SK-N-SH (cell line): Measurements from ENCODE around the gene C19orf12. TPM values are rescaled to one million over a fixed set of nuclear protein-coding genes. Genes with fewer than 3 reads are reported as not detected.

Source experiments
- CTCF ChIA-PET: fragments of 300-600, 350-600 bp; formaldehyde crosslinking; extraction: SDS; loops from one replicate; lab custom pipeline; 2021; lab: Yijun Ruan, JAX
- POLR2A ChIA-PET: fragments of 350-600 bp; sonication (Branson Sonifier 250); formaldehyde crosslinking; extraction: SDS; loops from one replicate; lab custom pipeline; 2020; ENCODE audit warnings: antibody characterized with exemption, inconsistent platforms; lab: Yijun Ruan, JAX
- DNase-seq: peaks from one replicate; pipeline ENCODE4 v3.0.0; 2012
- H2AFZ ChIP-seq: fragments of 200-600 bp; sonication (generic); 2 replicates; pipeline ENCODE4 v1.8.1; 2016; ENCODE audit warnings: antibody characterized with exemption, mild to moderate bottlenecking, low read depth
- H3F3A ChIP-seq: fragments of 200-600 bp; sonication (generic); replicated peaks from 2 replicates; pipeline ENCODE3; 2016; ENCODE audit warnings: antibody characterized with exemption, mild to moderate bottlenecking; ENCODE audit not compliant: insufficient read depth
- H3K27ac ChIP-seq, 2 experiments: fragments of 200-500 bp in 1 of 2; fragments of 200-600 bp in 1 of 2; sonication (Bioruptor generic) in 1 of 2; sonication (generic), shearing (Covaris generic) in 1 of 2; 2 replicates each; pipeline versions ENCODE4 v1.5.1 to v1.6.1; 2014 to 2016; ENCODE audit warnings: low read depth in 2 of 2, inconsistent platforms in 1 of 2, low read length in 1 of 2, mild to moderate bottlenecking in 1 of 2, mixed read lengths in 1 of 2
- H3K27me3 ChIP-seq: fragments of 200-600 bp; sonication (generic), shearing (Covaris generic); 2 replicates; pipeline ENCODE4 v1.6.1; 2016; ENCODE audit warnings: mixed run types; ENCODE audit not compliant: insufficient read depth
- H3K36me3 ChIP-seq, 2 experiments: fragments of 200-500 bp in 1 of 2; fragments of 200-600 bp in 1 of 2; sonication (Bioruptor generic) in 1 of 2; sonication (generic) in 1 of 2; replicated peaks in 1 of 2; 2 replicates each; pipeline versions ENCODE3 to v1.5.1; 2014 to 2016; ENCODE audit warnings: low read length in 1 of 2, mild to moderate bottlenecking in 1 of 2; ENCODE audit not compliant: insufficient read depth in 2 of 2, control insufficient read depth in 1 of 2
- H3K4me1 ChIP-seq, 2 experiments: fragments of 200-500 bp in 1 of 2; fragments of 200-600 bp in 1 of 2; sonication (Bioruptor generic) in 1 of 2; sonication (generic), shearing (Covaris generic) in 1 of 2; 2 replicates each; pipeline versions ENCODE4 v1.5.1 to v1.6.1; 2014 to 2016; ENCODE audit warnings: low read depth in 1 of 2, low read length in 1 of 2, mixed run types in 1 of 2; ENCODE audit not compliant: insufficient read depth in 2 of 2, control insufficient read depth in 1 of 2
- H3K4me2 ChIP-seq: fragments of 200-600 bp; sonication (generic), shearing (Covaris generic); 2 replicates; pipeline ENCODE4 v1.6.1; 2017; ENCODE audit warnings: mixed run types
- H3K4me3 ChIP-seq, 2 experiments: fragments of 200-500 bp in 1 of 2; fragments of 200-600 bp in 1 of 2; sonication (Bioruptor generic) in 1 of 2; sonication (generic), shearing (Covaris generic) in 1 of 2; 2 replicates each; pipeline versions ENCODE4 v1.5.1 to v1.8.1; 2014 to 2016; ENCODE audit warnings: low read depth in 2 of 2, inconsistent platforms in 1 of 2, low read length in 1 of 2, mild to moderate bottlenecking in 1 of 2, mixed read lengths in 1 of 2, moderate library complexity in 1 of 2
- H3K79me2 ChIP-seq: fragments of 200-600 bp; sonication (generic); 2 replicates; pipeline ENCODE4 v1.8.1; 2017; ENCODE audit warnings: mild to moderate bottlenecking; ENCODE audit not compliant: insufficient read depth
- H3K9ac ChIP-seq: fragments of 200-600 bp; sonication (generic); 2 replicates; pipeline ENCODE4 v1.6.1; 2017; ENCODE audit warnings: mixed run types
- H3K9me2 ChIP-seq: fragments of 200-600 bp; sonication (generic); 2 replicates; pipeline ENCODE4 v1.6.1; 2017; ENCODE audit warnings: mixed run types
- H3K9me3 ChIP-seq: fragments of 200-600 bp; sonication (generic); 2 replicates; pipeline ENCODE4 v1.6.1; 2017; ENCODE audit warnings: mixed run types, mild to moderate bottlenecking, moderate library complexity
- H4K20me1 ChIP-seq: fragments of 200-600 bp; sonication (generic); 2 replicates; pipeline ENCODE4 v1.6.1; 2017; ENCODE audit warnings: mild to moderate bottlenecking, mixed run types; ENCODE audit not compliant: insufficient read depth
- CTCF ChIP-seq: fragments of 200-600 bp; sonication (generic); IDR thresholded peaks from 2 replicates; pipeline ENCODE4 v1.6.1; 2017; ENCODE audit warnings: antibody characterized with exemption, mild to moderate bottlenecking, moderate library complexity
- EP300 ChIP-seq, 2 experiments: IDR thresholded peaks; 2 replicates each; pipeline versions ENCODE4 v1.4.0 to v1.6.1; 2012; ENCODE audit warnings: borderline replicate concordance in 1 of 2, low read depth in 1 of 2, low read length in 1 of 2
- GABPA ChIP-seq: IDR thresholded peaks from 2 replicates; pipeline ENCODE4 v1.4.0; 2012; ENCODE audit warnings: low read depth, mild to moderate bottlenecking
- MEF2A ChIP-seq: IDR thresholded peaks from 2 replicates; pipeline ENCODE4 v1.4.0; 2012; ENCODE audit warnings: low read depth, borderline replicate concordance
- RCOR1 ChIP-seq: fragments of 150-350 bp; IDR thresholded peaks from 2 replicates; pipeline ENCODE4 v1.6.1; 2017; ENCODE audit warnings: antibody characterized with exemption, low read length
- TCF12 ChIP-seq: IDR thresholded peaks from 2 replicates; pipeline ENCODE4 v1.4.0; 2012
- TEAD4 ChIP-seq: IDR thresholded peaks from 2 replicates; pipeline ENCODE4 v1.4.0; 2012; ENCODE audit warnings: mild to moderate bottlenecking, borderline replicate concordance; ENCODE audit not compliant: insufficient read depth
- WGBS: methylation state at CpG from one replicate; pipeline ENCODE4 v1.1.6; 2017; ENCODE audit warnings: low lambda C conversion rate; 5-methylcytosine and 5-hydroxymethylcytosine counted together
- polyA plus RNA-seq, 3 experiments: library from polyadenylated mRNA; depleted of rRNA; stranded (reverse); fragments of >200 nt; gene quantifications; 2 replicates each; pipeline ENCODE4 v1.2.3, GENCODE V29; 2012

The C19orf12 gene
- polyA plus RNA-seq, 1 of the 3 experiments (the other 2 are of a cell fraction) = 30.5 TPM

- Histone ChIP-seq H3K4me2 (no peak overlapping the region), H3K9ac (no peak overlapping the region), H3F3A (no peaks in the 10 kb centered on the region), H3K27ac (no peak overlapping the region), H3K27me3 (no peaks in the 10 kb centered on the region), H3K4me1 (peaks cover 7 to 19% of the 10 kb centered on the region in 2 experiments; a peak in 2 of 4 replicates), H3K36me3 (no peaks in the 10 kb centered on the region), H3K79me2 (peaks cover 4% of the 10 kb centered on the region; the same call in 1 of the 2 replicates), H3K9me3 (no peaks in the 10 kb centered on the region), H4K20me1 (no peaks in the 10 kb centered on the region), H3K4me3 (no peak overlapping the region), H2AFZ (no peak overlapping the region), H3K9me2 (no peaks in the 10 kb centered on the region)
- TF ChIP-seq GABPA (no peak), RCOR1 (no peak), CTCF (peak; percentile 26; the same call in 1 of the 2 replicates)
- no peak for DNase-seq
- 85% methylated on average over 9 of the region's 13 CpGs for WGBS
- ChIA-PET POLR2A (interaction anchor here (1.1 kb wide), 1 partner anchor 10 kb away, joined by 3 read pairs; no protein-coding TSS in a partner anchor), CTCF (interaction anchor here (0.8 to 3.9 kb wide), 5 partner anchors 25 to 58 kb away, joined by 3 to 19 read pairs (median 4); no protein-coding TSS in a partner anchor)
Observed at GRCh38 chr19:29668746-29669609, 46.1 kb downstream of the C19orf12 start.

GRCh38 chr19:29667901-29668341, 47.1 kb downstream of the C19orf12 start:
- Histone ChIP-seq H3K9me2 (no peaks in the 10 kb centered on the region), H3K9ac (no peak overlapping the region), H2AFZ (no peak overlapping the region), H3K27me3 (no peaks in the 10 kb centered on the region), H3K4me1 (peaks cover 11 to 21% of the 10 kb centered on the region in 2 experiments; a peak in 3 of 4 replicates), H4K20me1 (no peaks in the 10 kb centered on the region), H3K27ac (no peak overlapping the region), H3K36me3 (no peaks in the 10 kb centered on the region), H3F3A (peaks cover 5% of the 10 kb centered on the region), H3K4me2 (no peak overlapping the region), H3K4me3 (no peak overlapping the region), H3K9me3 (no peaks in the 10 kb centered on the region), H3K79me2 (peaks cover 4% of the 10 kb centered on the region; the same call in 1 of the 2 replicates)
- ChIA-PET POLR2A (no interaction called here), CTCF (interaction anchor here (0.7 to 3.9 kb wide), 4 partner anchors 27 to 57 kb away, joined by 3 to 19 read pairs (median 12); no protein-coding TSS in a partner anchor)
- TF ChIP-seq EP300 (IDR thresholded peaks at IDR 0.05; ENCODE audit: borderline replicate concordance in 1 of 2, low read depth in 1 of 2, low read length in 1 of 2) (no peak), MEF2A (no peak), TEAD4 (no peak), TCF12 (no peak)
- no peak for DNase-seq
- 83% methylated on average over 5 of the region's 7 CpGs for WGBS
